Endodermal cell (in vitro differentiated cells): ENCODE results near the gene HID1. TPM values are rescaled to one million over a fixed set of nuclear protein-coding genes. Genes with fewer than 3 reads are reported as not detected.
A peak's percentile ranks its signal among the peaks of the same experiment; 100 is the strongest.

ENCODE experiments used
- DNase-seq: peaks from one replicate; pipeline ENCODE4 v3.0.0-alpha.2; 2017
- H3K27ac ChIP-seq: 2 replicates; pipeline ENCODE4 v1.5.1; 2013; ENCODE audit warnings: mild to moderate bottlenecking, low read depth, low read length, moderate library complexity
- H3K27me3 ChIP-seq: 2 replicates; pipeline ENCODE4 v1.6.1; 2013; ENCODE audit warnings: mild to moderate bottlenecking, low read length, moderate library complexity; ENCODE audit not compliant: insufficient read depth, control insufficient read depth, poor library complexity, severe bottlenecking
- H3K36me3 ChIP-seq: 2 replicates; pipeline ENCODE4 v1.7.0; 2013; ENCODE audit warnings: mild to moderate bottlenecking, low read length, moderate library complexity; ENCODE audit not compliant: control insufficient read depth, insufficient read depth
- H3K4me1 ChIP-seq: one replicate; pipeline ENCODE4 v1.7.0; 2013; ENCODE audit warnings: low read length; ENCODE audit not compliant: control insufficient read depth, insufficient read depth
- H3K4me3 ChIP-seq: 2 replicates; pipeline ENCODE4 v1.5.1; 2013; ENCODE audit warnings: mild to moderate bottlenecking, low read length, moderate library complexity
- H3K9ac ChIP-seq: 2 replicates; pipeline ENCODE4 v1.6.1; 2013; ENCODE audit warnings: mild to moderate bottlenecking, low read length, moderate library complexity; ENCODE audit not compliant: poor library complexity, severe bottlenecking; ENCODE audit errors: extremely low read depth
- H3K9me3 ChIP-seq: 2 replicates; pipeline ENCODE4 v1.6.1; 2013; ENCODE audit warnings: mild to moderate bottlenecking, low read length, moderate library complexity; ENCODE audit not compliant: control insufficient read depth
- H3K27ac Mint-ChIP-seq: 2 replicates; pipeline ENCODE4 v1.8.0; 2020; ENCODE audit warnings: mixed read lengths
- H3K27me3 Mint-ChIP-seq: 2 replicates; pipeline ENCODE4 v1.8.0; 2021; ENCODE audit warnings: mild to moderate bottlenecking, mixed read lengths; ENCODE audit not compliant: insufficient read depth
- H3K36me3 Mint-ChIP-seq: 2 replicates; pipeline ENCODE4 v1.8.0; 2020; ENCODE audit warnings: low read depth, mixed read lengths
- H3K4me1 Mint-ChIP-seq: 2 replicates; pipeline ENCODE4 v1.8.0; 2020; ENCODE audit warnings: mixed read lengths
- H3K4me3 Mint-ChIP-seq: 2 replicates; pipeline ENCODE4 v1.8.0; 2020; ENCODE audit warnings: mild to moderate bottlenecking, moderate library complexity, mixed read lengths
- H3K9me3 Mint-ChIP-seq: 2 replicates; pipeline ENCODE4 v1.8.0; 2020; ENCODE audit warnings: mild to moderate bottlenecking, mixed read lengths
- WGBS, 2 experiments: methylation state at CpG; one replicate each; pipeline versions ENCODE4 v1.1.5 to v1.1.7; 2013; ENCODE audit warnings: missing lambda C conversion rate in 2 of 2, mixed read lengths in 1 of 2; ENCODE audit not compliant: insufficient coverage in 1 of 2, insufficient read length in 1 of 2; 5-methylcytosine and 5-hydroxymethylcytosine counted together
- total RNA-seq, 2 donors: library from RNA; stranded (reverse); fragmentation: NEBNext Ultra II Directional in 1 of 2; extraction: Animal tissue kit (Norgen Biotek cat#: 25700) in 1 of 2; gene quantifications; 2 replicates in 1 of 2; 3 replicates in 1 of 2; pipeline ENCODE4 v1.2.1, GENCODE V29; 2021
- TF ChIP-seq, protein P1 (sequence below): fragments of 200-600 bp; sonication (generic); conservative IDR thresholded peaks from 2 replicates; pipeline ENCODE4 v1.5.0; 2021; ENCODE audit warnings: antibody characterized with exemption, mild to moderate bottlenecking

The HID1 gene
- total RNA-seq, 2 donors from 2014 or later: 7.6 to 11.4 TPM

DNA sequence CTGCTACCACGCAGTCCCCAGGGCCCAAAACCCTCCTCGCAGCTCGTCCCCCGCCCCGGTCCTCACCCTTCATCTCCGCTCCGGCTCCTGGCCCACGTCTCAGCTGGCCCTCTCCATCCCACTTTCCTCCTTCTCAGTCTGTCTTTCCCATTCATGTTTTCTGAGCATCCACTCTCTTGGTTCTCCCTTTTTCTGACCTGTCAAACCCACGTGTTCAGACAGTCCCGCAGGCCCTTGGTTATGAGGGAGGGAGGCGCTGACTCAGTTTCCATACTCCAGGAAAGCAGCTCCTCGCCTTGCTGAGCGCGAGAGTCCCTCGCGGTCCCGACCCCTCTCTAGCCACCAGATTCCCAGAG, 392 bp upstream of the HID1 start:
- H3K4me1 Mint-ChIP-seq: no peaks in the 10 kb centered on the region
- H3K27ac ChIP-seq: no peak overlapping the region
- H3K36me3 Mint-ChIP-seq: no peaks in the 10 kb centered on the region
- H3K27me3 Mint-ChIP-seq: peaks cover 62% of the 10 kb centered on the region
- no peak overlapping the region for H3K27ac Mint-ChIP-seq
- H3K27me3 ChIP-seq: peaks cover 57% of the 10 kb centered on the region
- DNase-seq: no peak
- no peaks in the 10 kb centered on the region for H3K36me3 ChIP-seq
- H3K4me3 Mint-ChIP-seq: peak overlapping the region; percentile 51
- TF ChIP-seq, protein P1, sequence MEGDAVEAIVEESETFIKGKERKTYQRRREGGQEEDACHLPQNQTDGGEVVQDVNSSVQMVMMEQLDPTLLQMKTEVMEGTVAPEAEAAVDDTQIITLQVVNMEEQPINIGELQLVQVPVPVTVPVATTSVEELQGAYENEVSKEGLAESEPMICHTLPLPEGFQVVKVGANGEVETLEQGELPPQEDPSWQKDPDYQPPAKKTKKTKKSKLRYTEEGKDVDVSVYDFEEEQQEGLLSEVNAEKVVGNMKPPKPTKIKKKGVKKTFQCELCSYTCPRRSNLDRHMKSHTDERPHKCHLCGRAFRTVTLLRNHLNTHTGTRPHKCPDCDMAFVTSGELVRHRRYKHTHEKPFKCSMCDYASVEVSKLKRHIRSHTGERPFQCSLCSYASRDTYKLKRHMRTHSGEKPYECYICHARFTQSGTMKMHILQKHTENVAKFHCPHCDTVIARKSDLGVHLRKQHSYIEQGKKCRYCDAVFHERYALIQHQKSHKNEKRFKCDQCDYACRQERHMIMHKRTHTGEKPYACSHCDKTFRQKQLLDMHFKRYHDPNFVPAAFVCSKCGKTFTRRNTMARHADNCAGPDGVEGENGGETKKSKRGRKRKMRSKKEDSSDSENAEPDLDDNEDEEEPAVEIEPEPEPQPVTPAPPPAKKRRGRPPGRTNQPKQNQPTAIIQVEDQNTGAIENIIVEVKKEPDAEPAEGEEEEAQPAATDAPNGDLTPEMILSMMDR: no peak
- no peaks in the 10 kb centered on the region for H3K9me3 ChIP-seq
- peak overlapping the region; percentile 11 for H3K4me3 ChIP-seq
- no peaks in the 10 kb centered on the region for H3K9me3 Mint-ChIP-seq
- WGBS, 2 experiments: 17 to 19% methylated on average over 15 to 17 of the region's 17 CpGs
- no peak overlapping the region for H3K9ac ChIP-seq
- H3K4me1 ChIP-seq: no peaks in the 10 kb centered on the region

DNA sequence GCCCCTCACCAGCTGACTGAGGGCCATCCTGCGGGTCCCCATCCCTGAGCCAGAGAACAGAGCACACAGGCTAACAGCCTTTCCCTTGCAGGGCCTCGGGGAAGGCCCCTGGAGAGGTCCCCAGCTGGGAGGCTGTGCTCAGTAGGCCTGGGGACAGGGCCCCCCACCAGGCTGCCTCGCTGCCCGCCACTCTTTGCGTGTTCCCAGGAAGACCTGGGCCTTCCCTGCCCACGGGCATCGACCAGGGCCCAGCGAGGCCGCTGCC, 785 bp downstream of the HID1 start:
- no peak overlapping the region for H3K4me3 ChIP-seq
- DNase-seq: no peak
- peaks cover 58% of the 10 kb centered on the region for H3K27me3 Mint-ChIP-seq
- peaks cover 55% of the 10 kb centered on the region for H3K27me3 ChIP-seq
- no peaks in the 10 kb centered on the region for H3K36me3 ChIP-seq
- no peaks in the 10 kb centered on the region for H3K36me3 Mint-ChIP-seq
- peak overlapping the region; percentile 38 for H3K27ac ChIP-seq
- H3K27ac Mint-ChIP-seq: no peak overlapping the region
- H3K9me3 Mint-ChIP-seq: no peaks in the 10 kb centered on the region
- TF ChIP-seq, protein P1: no peak
- H3K4me3 Mint-ChIP-seq: peak overlapping the region; percentile 51
- no peak overlapping the region for H3K9ac ChIP-seq
- H3K9me3 ChIP-seq: no peaks in the 10 kb centered on the region
- no peaks in the 10 kb centered on the region for H3K4me1 ChIP-seq
- WGBS, 2 experiments: 24 to 29% methylated on average over 6 to 9 of the region's 9 CpGs
- H3K4me1 Mint-ChIP-seq: no peaks in the 10 kb centered on the region

DNA sequence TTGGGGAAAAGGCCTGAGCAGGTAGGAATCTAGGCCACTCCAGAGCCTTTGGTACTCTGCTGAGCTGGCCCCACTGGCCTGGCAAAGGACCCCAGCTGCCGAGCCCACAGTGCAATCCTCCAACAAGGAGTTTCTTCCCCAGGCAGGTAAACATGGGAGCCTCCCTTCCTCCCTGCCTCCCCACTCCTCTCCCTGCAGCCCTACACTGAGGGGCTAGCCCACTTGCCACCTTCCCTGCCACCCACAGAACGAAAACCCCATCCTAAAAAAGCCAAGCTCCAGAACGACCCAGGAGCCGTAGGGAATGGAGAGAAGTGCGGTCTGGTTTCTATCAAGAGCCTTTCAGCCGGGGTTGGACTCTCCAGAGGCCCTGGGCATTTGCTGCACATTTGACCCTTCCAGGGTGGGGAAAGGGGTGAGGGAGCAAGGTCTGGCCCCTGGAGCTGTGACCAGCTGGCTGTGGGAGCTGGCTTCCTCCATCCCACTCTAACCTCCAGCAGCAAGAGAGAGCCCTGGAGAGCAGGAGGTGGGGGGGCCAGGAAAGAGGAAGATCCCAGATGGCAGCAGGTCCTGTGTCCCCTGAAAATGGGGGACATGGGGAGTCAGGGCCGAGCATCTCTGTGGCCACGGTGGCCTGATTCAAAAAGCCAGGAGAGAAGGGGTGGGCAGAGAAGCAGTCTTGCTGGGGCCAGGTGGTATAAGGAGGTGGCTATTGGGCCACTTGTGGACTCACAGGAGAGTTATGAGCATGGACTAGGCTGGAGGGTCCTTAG, 1.3 kb downstream of the HID1 start:
- H3K9ac ChIP-seq: no peak overlapping the region
- 90 to 93% methylated on average over 3 to 8 of the region's 8 CpGs for WGBS, 2 experiments
- peaks cover 55% of the 10 kb centered on the region for H3K27me3 ChIP-seq
- no peak overlapping the region for H3K4me3 ChIP-seq
- peaks cover 57% of the 10 kb centered on the region for H3K27me3 Mint-ChIP-seq
- no peaks in the 10 kb centered on the region for H3K9me3 Mint-ChIP-seq
- no peak overlapping the region for H3K27ac Mint-ChIP-seq
- H3K4me3 Mint-ChIP-seq: peak overlapping the region; percentile 51
- peak overlapping the region; percentile 38 for H3K27ac ChIP-seq
- no peaks in the 10 kb centered on the region for H3K36me3 ChIP-seq
- no peaks in the 10 kb centered on the region for H3K4me1 Mint-ChIP-seq
- no peaks in the 10 kb centered on the region for H3K36me3 Mint-ChIP-seq
- H3K4me1 ChIP-seq: no peaks in the 10 kb centered on the region
- TF ChIP-seq, protein P1: no peak
- peak; percentile 42 for DNase-seq
- no peaks in the 10 kb centered on the region for H3K9me3 ChIP-seq
